Measurements from ENCODE around the gene OR10T2. TPM values are rescaled to one million over a fixed set of nuclear protein-coding genes. Genes with fewer than 3 reads are reported as not detected.
"Not testable (repeated sequence)": the region's sequence is repeated elsewhere in the genome, so short reads cannot be mapped to it uniquely, and the experiment has no call there.

Gene OR10T2
- total and polyA plus RNA-seq, 10 of the 15 experiments (the other 5 are each of a cell fraction or from before 2014, with no cell fraction given): not detected

GRCh38 chr1:158374860-158375259, 24.4 kb downstream of the OR10T2 start (continued):
- TF ChIP-seq ZNF592 (IDR thresholded peaks at IDR 0.05) (no peak), EGR1 (IDR thresholded peaks at IDR 0.05; ENCODE audit: borderline replicate concordance in 1 of 2, low read depth in 2 of 2, low read length in 2 of 2) (no peak), PKNOX1 (IDR thresholded peaks at IDR 0.05) (no peak), USF2 (IDR thresholded peaks at IDR 0.05; ENCODE audit: borderline replicate concordance, low read depth, low read length) (no peak), EED (IDR thresholded peaks at IDR 0.05; ENCODE audit: low read depth) (no peak), SREBF1 (IDR thresholded peaks at IDR 0.05; ENCODE audit: low read length) (no peak), GABPA (IDR thresholded peaks at IDR 0.05; ENCODE audit: low read depth) (no peak)

- SMC1A ChIA-PET (ENCODE audit: uncharacterized antibody, unreplicated experiment); POLR2A ChIA-PET; H3K27ac ChIP-seq (ENCODE audit: control insufficient read depth, insufficient read depth); H3K4me2 ChIP-seq (ENCODE audit: control insufficient read depth, insufficient read depth); H3K4me1 ChIP-seq (ENCODE audit: control insufficient read depth, insufficient read depth, low read length); H2AFZ ChIP-seq (ENCODE audit: control insufficient read depth, low read depth, low read length); DNase-seq (ENCODE audit: low read depth, low spot score); H3K9ac ChIP-seq (ENCODE audit: control insufficient read depth, insufficient read depth, low read length); ATAC-seq; intact Hi-C loops (cut with micrococcal nuclease; ENCODE audit: unreplicated experiment); H3K4me3 ChIP-seq; H3K27me3 ChIP-seq (replicated peaks in 1 of 2; ENCODE audit: control insufficient read depth in 2 of 2, insufficient read depth in 2 of 2, low read length in 1 of 2); H4K20me1 ChIP-seq (ENCODE audit: control insufficient read depth, insufficient read depth); H3K79me2 ChIP-seq (ENCODE audit: control insufficient read depth, insufficient read depth, low read length); CTCF ChIA-PET; H3K36me3 ChIP-seq (ENCODE audit: control insufficient read depth in 2 of 2, insufficient read depth in 2 of 2, low read length in 1 of 2); H3K9me3 ChIP-seq (replicated peaks; ENCODE audit: control insufficient read depth, insufficient read depth, low read length); FAIRE-seq; RAD21 ChIA-PET (ENCODE audit: unreplicated experiment); in situ Hi-C loops (cut with MboI); BruUV-seq (replicated peaks): not testable (repeated sequence)
- WGBS (ENCODE audit: insufficient coverage, insufficient replicate concordance, low lambda C conversion rate, missing lambda C conversion rate): 67% methylated on average over 9 of the region's 25 CpGs
These were observed 25.2 kb downstream of the OR10T2 start for GRCh38 chr1:158374101-158374500.

Measured in GM12878 (cell line).